Gastroesophageal sphincter (tissue), 3 donors: ENCODE data around the gene KRTAP9-7.

ENCODE experiments used
- CTCF ChIP-seq, 4 experiments: fragments of 200-600 bp in 2 of 4; fragments of 450-650 bp in 2 of 4; sonication (generic) in 1 of 4; IDR thresholded peaks; one replicate each; pipeline ENCODE4 v1.5.1; 2017 to 2019; ENCODE audit warnings: antibody characterized with exemption in 4 of 4, mild to moderate bottlenecking in 2 of 4, moderate library complexity in 2 of 4
- EP300 ChIP-seq: sonication (generic); formaldehyde crosslinking; IDR thresholded peaks from one replicate; pipeline ENCODE4 v1.6.1; 2017; ENCODE audit warnings: antibody characterized with exemption, mild to moderate bottlenecking
- POLR2A ChIP-seq, 2 donors: fragments of 450-650 bp; IDR thresholded peaks; one replicate each; pipeline ENCODE4 v1.6.1; 2017; ENCODE audit warnings: antibody characterized with exemption in 2 of 2, mild to moderate bottlenecking in 2 of 2, moderate library complexity in 1 of 2
- POLR2AphosphoS5 ChIP-seq: sonication (generic); formaldehyde crosslinking; IDR thresholded peaks from one replicate; pipeline ENCODE4 v1.6.1; 2017; ENCODE audit warnings: antibody characterized with exemption

GRCh38 chr17:41298458-41299135 is 23.1 kb downstream of the KRTAP9-7 start:
- TF ChIP-seq CTCF (IDR thresholded peaks at IDR 0.05) (no peak), POLR2AphosphoS5 (no peak), POLR2A (IDR thresholded peaks at IDR 0.05) (no peak), EP300 (no peak)
